Caki2 (cell line): Measurements from ENCODE around the gene FBXL15. TPM values are rescaled to one million over a fixed set of nuclear protein-coding genes. Genes with fewer than 3 reads are reported as not detected.

Source experiments
- DNase-seq: peaks from one replicate; pipeline ENCODE4 v3.0.0-alpha.2; 2015; ENCODE audit warnings: low read depth
- in situ Hi-C: cut with HindIII; loops from 2 replicates; pipeline ENCODE4 v1.10.0; 2016; ENCODE audit warnings: low sequenced_read_pairs, low pct_unique_long_range_greater_than_20kb, mixed read lengths
- total RNA-seq: library from RNA; depleted of rRNA; stranded (reverse); fragments of >200 nt; shearing (Covaris generic); gene quantifications from 2 replicates; pipeline ENCODE4 v1.2.3, GENCODE V29; 2014; ENCODE audit warnings: low replicate concordance; rRNA removed

The FBXL15 gene
- total RNA-seq, 1 experiment from 2014 or later = 28.2 TPM

- in situ Hi-C loops = no loop called here
These were observed 46.7 kb downstream of the FBXL15 start for GRCh38 chr10:102467318-102467717.

GRCh38 chr10:102467971-102468438 lies 47.4 kb downstream of the FBXL15 start:
- no peak for DNase-seq
- in situ Hi-C loops = no loop called here

More at GRCh38 chr10:102467318-102467717, 46.7 kb downstream of the FBXL15 start:
- DNase-seq = no peak

- in situ Hi-C loops = no loop called here
These were observed 48.0 kb downstream of the FBXL15 start for GRCh38 chr10:102468683-102469082.

GRCh38 chr10:102470579-102471546 lies 50.2 kb downstream of the FBXL15 start:
- in situ Hi-C loops = no loop called here
- DNase-seq = no peak

More at GRCh38 chr10:102468683-102469082, 48.0 kb downstream of the FBXL15 start:
- DNase-seq = no peak

Other genes starting within 250 kb of the FBXL15 start
- gene ELOVL3, start 194.5 kb upstream of the FBXL15 start, total RNA-seq = 0.12 and 0.78 TPM in 2 replicates
- not detected in 2 replicates for gene PITX3, start 179.3 kb upstream of the FBXL15 start, total RNA-seq
- 14.2 and 14.8 TPM in 2 replicates for gene GBF1, start 175.3 kb upstream of the FBXL15 start, total RNA-seq
- gene NFKB2, start 25.1 kb upstream of the FBXL15 start, total RNA-seq = 47.8 and 50.8 TPM in 2 replicates
- 0.78 and 0.87 TPM in 2 replicates for gene PSD, start 2.1 kb upstream of the FBXL15 start, total RNA-seq
- 179 and 231 TPM in 2 replicates for gene CUEDC2, start 11.7 kb downstream of the FBXL15 start, total RNA-seq
- gene C10orf95, start 30.7 kb downstream of the FBXL15 start, total RNA-seq = not detected in 2 replicates
- gene ACTR1A, start 81.9 kb downstream of the FBXL15 start, total RNA-seq = 79.3 and 94.4 TPM in 2 replicates
- 0.84 and 2.9 TPM in 2 replicates for gene SUFU, start 83.1 kb downstream of the FBXL15 start, total RNA-seq
- 69.2 and 73.4 TPM in 2 replicates for gene TRIM8, start 223.6 kb downstream of the FBXL15 start, total RNA-seq